B cell (primary cell): ENCODE results near the gene FOXD3. TPM values are rescaled to one million over a fixed set of nuclear protein-coding genes. Genes with fewer than 3 reads are reported as not detected.

Source experiments
- ATAC-seq: fragments of 200-7000 bp; cut with Tn5 transposase; one replicate; pipeline ENCODE4 v1.10.0; 2021; ENCODE audit warnings: low read depth, mild to moderate bottlenecking, moderate number of reproducible peaks, moderate library complexity
- CTCF ChIA-PET: fragments of 350-600 bp; sonication (Branson Sonifier 250); formaldehyde crosslinking; loops from one replicate; lab custom pipeline; 2021; ENCODE audit warnings: antibody characterized with exemption, inconsistent platforms; lab: Charles Lee
- POLR2A ChIA-PET: fragments of 350-600 bp; sonication (Branson Sonifier 250); formaldehyde crosslinking; loops from one replicate; lab custom pipeline; 2021; ENCODE audit warnings: antibody characterized with exemption; lab: Charles Lee
- DNase-seq: peaks from one replicate; pipeline ENCODE4 v3.0.0; 2013
- H2AFZ ChIP-seq: 2 replicates; pipeline ENCODE4 v1.6.1; 2012; ENCODE audit warnings: mild to moderate bottlenecking, low read depth, low read length; ENCODE audit not compliant: insufficient read depth, poor library complexity, severe bottlenecking
- H3K27ac ChIP-seq, 2 donors: 1 replicate in 1 of 2; 2 replicates in 1 of 2; pipeline ENCODE4 v1.5.1; 2012 to 2013; ENCODE audit warnings: low read length in 2 of 2, mild to moderate bottlenecking in 2 of 2, moderate library complexity in 1 of 2
- H3K27me3 ChIP-seq, 4 experiments: fragments of 200-600 bp in 1 of 4; sonication (generic) in 1 of 4; replicated peaks in 1 of 4; 1 replicate in 2 of 4; 2 replicates in 2 of 4; pipeline versions ENCODE4 v1.6.1 to v1.7.0; 2013 to 2016; ENCODE audit warnings: low read length in 3 of 4, mild to moderate bottlenecking in 2 of 4, mixed read lengths in 1 of 4, moderate library complexity in 1 of 4; ENCODE audit not compliant: insufficient read depth in 4 of 4, control insufficient read depth in 3 of 4; ENCODE audit errors: control extremely low read depth in 1 of 4
- H3K36me3 ChIP-seq, 2 experiments: replicated peaks in 1 of 2; 1 replicate in 1 of 2; 2 replicates in 1 of 2; pipeline versions ENCODE4 v1.6.1 to v1.7.1; 2013; ENCODE audit warnings: low read length in 1 of 2; ENCODE audit not compliant: insufficient read depth in 2 of 2, control insufficient read depth in 1 of 2; ENCODE audit errors: control extremely low read depth in 1 of 2, extremely low read depth in 1 of 2
- H3K4me1 ChIP-seq, 2 donors: fragments of 200-600 bp in 1 of 2; sonication (generic) in 1 of 2; 1 replicate in 1 of 2; 2 replicates in 1 of 2; pipeline versions ENCODE4 v1.5.1 to v1.6.1; 2013 to 2017; ENCODE audit warnings: low read length in 2 of 2; ENCODE audit not compliant: control insufficient read depth in 2 of 2, insufficient read depth in 2 of 2
- H3K4me2 ChIP-seq: replicated peaks from 2 replicates; pipeline ENCODE3; 2012; ENCODE audit warnings: mild to moderate bottlenecking, low read depth, low read length; ENCODE audit not compliant: poor library complexity, severe bottlenecking
- H3K4me3 ChIP-seq, 5 experiments: fragments of 200-600 bp in 1 of 5; sonication (generic) in 1 of 5; 1 replicate in 3 of 5; 2 replicates in 2 of 5; pipeline versions ENCODE4 v1.5.1 to v1.7.0; 2011 to 2016; ENCODE audit warnings: low read length in 4 of 5, mild to moderate bottlenecking in 4 of 5, low read depth in 2 of 5, control low read depth in 1 of 5, moderate library complexity in 1 of 5; ENCODE audit not compliant: insufficient read depth in 1 of 5; ENCODE audit errors: control extremely low read depth in 1 of 5, extremely low read depth in 1 of 5
- H3K79me2 ChIP-seq: fragments of 200-600 bp; sonication (generic); one replicate; pipeline ENCODE4 v1.6.0; 2016; ENCODE audit warnings: low read length; ENCODE audit not compliant: control insufficient read depth, insufficient read depth
- H3K9ac ChIP-seq: fragments of 200-600 bp; sonication (generic); 2 replicates; pipeline ENCODE4 v1.6.1; 2017; ENCODE audit warnings: mild to moderate bottlenecking, low read length, moderate library complexity
- H3K9me3 ChIP-seq, 3 donors: one replicate each; pipeline versions ENCODE4 v1.6.1 to v1.7.1; 2013; ENCODE audit warnings: low read length in 2 of 3; ENCODE audit not compliant: control insufficient read depth in 2 of 3, insufficient read depth in 1 of 3; ENCODE audit errors: control extremely low read depth in 1 of 3
- H4K20me1 ChIP-seq: 2 replicates; pipeline ENCODE4 v1.6.0; 2012; ENCODE audit warnings: mild to moderate bottlenecking, low read length; ENCODE audit not compliant: insufficient read depth, control insufficient read depth, poor library complexity, severe bottlenecking
- H3K27ac Mint-ChIP-seq: one replicate; pipeline ENCODE4 v1.8.0; 2021; ENCODE audit warnings: mixed read lengths
- H3K27me3 Mint-ChIP-seq: one replicate; pipeline ENCODE4 v1.8.0; 2021; ENCODE audit warnings: mixed read lengths
- H3K4me1 Mint-ChIP-seq: one replicate; pipeline ENCODE4 v1.8.0; 2021; ENCODE audit warnings: mixed read lengths
- H3K4me3 Mint-ChIP-seq: one replicate; pipeline ENCODE4 v1.8.0; 2021; ENCODE audit warnings: mixed read lengths
- H3K9me3 Mint-ChIP-seq: one replicate; pipeline ENCODE4 v1.8.0; 2022; ENCODE audit warnings: mixed read lengths; ENCODE audit not compliant: insufficient read depth
- CTCF ChIP-seq: fragments of 200-600 bp; IDR thresholded peaks from one replicate; pipeline ENCODE4 v1.8.0; 2022; ENCODE audit warnings: antibody characterized with exemption, mild to moderate bottlenecking
- EZH2 ChIP-seq: IDR thresholded peaks from 2 replicates; pipeline ENCODE4 v1.6.1; 2012; ENCODE audit warnings: borderline replicate concordance, low read depth, mild to moderate bottlenecking, moderate library complexity, low read length; ENCODE audit not compliant: insufficient read depth, poor library complexity, severe bottlenecking
- WGBS: methylation state at CpG from one replicate; pipeline ENCODE4 v1.1.5; 2013; ENCODE audit warnings: missing lambda C conversion rate; ENCODE audit not compliant: insufficient coverage; 5-methylcytosine and 5-hydroxymethylcytosine counted together
- intact Hi-C: fragments of 100-400 bp; cut with micrococcal nuclease; formaldehyde crosslinking; loops from one replicate; pipeline ENCODE4 v1.10.0; 2022
- polyA plus RNA-seq: library from polyadenylated mRNA; depleted of rRNA; stranded (reverse); fragments of >200 nt; gene quantifications from 2 replicates; pipeline ENCODE4 v1.2.3, GENCODE V29; 2012
- total RNA-seq, 2 donors: library from RNA; stranded (reverse); fragments of 120-200 nt in 1 of 2; gene quantifications; 1 replicate in 1 of 2; 2 replicates in 1 of 2; pipeline versions ENCODE4 v1.2.3 to v1.2.4, GENCODE V29; 2013 to 2022

Gene FOXD3
- total and polyA plus RNA-seq, 2 donors (not counting 1 experiment from before 2014, with no cell fraction given): not detected

GRCh38 chr1:63323865-63324778, 1.8 kb downstream of the FOXD3 start:
- Histone ChIP-seq H3K36me3 (no peaks in the 10 kb centered on the region), H3K27ac (no peak overlapping the region), H3K4me3 (peak overlapping the region in 3 of 5 experiments; percentile 43 to 57 (median 44)), H3K9me3 (peaks cover 5 to 82% (median 45%) of the 10 kb centered on the region in 3 donors), H2AFZ (peak overlapping the region; percentile 68), H3K4me1 (peaks cover 50 to 75% of the 10 kb centered on the region in 2 donors), H3K9ac (peak overlapping the region; percentile 53), H4K20me1 (no peaks in the 10 kb centered on the region), H3K4me2 (peak overlapping the region; percentile 89), H3K27me3 (peaks cover 2 to 84% (median 72%) of the 10 kb centered on the region in 4 experiments), H3K79me2 (no peaks in the 10 kb centered on the region)
- no peak for TF ChIP-seq CTCF
- peak; percentile 90 for TF ChIP-seq EZH2
- Mint-ChIP-seq H3K27me3 (peaks cover 63% of the 10 kb centered on the region), H3K4me3 (peak overlapping the region; percentile 76), H3K27ac (peak overlapping the region; percentile 87), H3K4me1 (peaks cover 21% of the 10 kb centered on the region), H3K9me3 (peaks cover 3% of the 10 kb centered on the region)
- DNase-seq (peak; percentile 32), ATAC-seq (no peak)
- intact Hi-C loops: loop anchor here (2.0 kb wide), 1 partner anchor 43 kb away; the partner anchor contains the start of gene ALG6
- WGBS: 8% methylated on average over 109 of the region's 114 CpGs
- ChIA-PET POLR2A (no interaction called here), CTCF (no interaction called here)

GRCh38 chr1:63324779-63325119, 2.4 kb downstream of the FOXD3 start:
- H3K4me3 Mint-ChIP-seq: peak overlapping the region; percentile 76
- Histone ChIP-seq H3K27me3 (peaks cover 2 to 84% (median 71%) of the 10 kb centered on the region in 4 experiments), H3K27ac (no peak overlapping the region), H3K9ac (no peak overlapping the region), H3K4me3 (no peak overlapping the region), H3K4me2 (peak overlapping the region; percentile 89), H3K9me3 (peaks cover 5 to 82% (median 39%) of the 10 kb centered on the region in 3 donors), H3K36me3 (no peaks in the 10 kb centered on the region), H2AFZ (no peak overlapping the region), H3K79me2 (no peaks in the 10 kb centered on the region), H3K4me1 (peaks cover 52 to 75% of the 10 kb centered on the region in 2 donors), H4K20me1 (no peaks in the 10 kb centered on the region)
- peaks cover 22% of the 10 kb centered on the region for H3K4me1 Mint-ChIP-seq
- TF ChIP-seq CTCF (no peak), EZH2 (no peak)
- ATAC-seq: no peak
- intact Hi-C loops: no loop called here
- POLR2A ChIA-PET: no interaction called here
- whole genome bisulfite sequencing: no CpG with 5 or more reads among the region's 7 CpGs
- H3K9me3 Mint-ChIP-seq: no peaks in the 10 kb centered on the region
- H3K27ac Mint-ChIP-seq: peak overlapping the region; percentile 87
- CTCF ChIA-PET: no interaction called here
- H3K27me3 Mint-ChIP-seq: peaks cover 63% of the 10 kb centered on the region
- DNase-seq: no peak
